Mammary epithelial cell (primary cell): ENCODE data around the gene SH3RF3.

Experiments used
- EZH2 ChIP-seq: IDR thresholded peaks from 2 replicates; pipeline ENCODE4 v1.6.1; 2012; ENCODE audit warnings: low read length, inconsistent platforms, borderline replicate concordance
- TF ChIP-seq, protein P1 (sequence below), 2 donors: IDR thresholded peaks in 1 of 2; conservative IDR thresholded peaks in 1 of 2; 2 replicates each; pipeline ENCODE4 v1.5.1; 2011 to 2012; ENCODE audit warnings: inconsistent platforms in 2 of 2, low read length in 2 of 2, mild to moderate bottlenecking in 2 of 2, control low read depth in 1 of 2, low read depth in 1 of 2; ENCODE audit not compliant: insufficient read depth in 1 of 2; ENCODE audit errors: extremely low read depth in 1 of 2

DNA sequence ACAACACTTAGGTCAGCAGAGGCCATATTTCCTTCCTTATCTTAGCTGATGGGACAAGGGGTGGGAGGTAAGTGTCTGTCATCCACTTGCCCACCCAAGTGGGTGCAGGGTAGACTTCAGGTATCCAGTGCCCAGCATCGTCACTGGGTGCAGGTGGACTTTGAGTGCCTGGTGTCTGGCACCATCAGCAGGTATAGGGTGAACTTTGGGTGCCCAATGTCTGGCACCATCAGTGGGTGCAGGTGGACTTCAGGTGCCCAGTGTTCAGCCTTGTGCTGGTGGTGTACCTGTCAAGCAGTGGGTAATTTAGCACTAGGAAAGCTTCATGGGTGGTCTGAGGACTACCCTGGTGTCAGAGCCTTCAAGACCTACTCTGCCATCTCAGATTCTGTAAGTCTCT is 309.1 kb downstream of the SH3RF3 start:
- TF ChIP-seq, protein P1, sequence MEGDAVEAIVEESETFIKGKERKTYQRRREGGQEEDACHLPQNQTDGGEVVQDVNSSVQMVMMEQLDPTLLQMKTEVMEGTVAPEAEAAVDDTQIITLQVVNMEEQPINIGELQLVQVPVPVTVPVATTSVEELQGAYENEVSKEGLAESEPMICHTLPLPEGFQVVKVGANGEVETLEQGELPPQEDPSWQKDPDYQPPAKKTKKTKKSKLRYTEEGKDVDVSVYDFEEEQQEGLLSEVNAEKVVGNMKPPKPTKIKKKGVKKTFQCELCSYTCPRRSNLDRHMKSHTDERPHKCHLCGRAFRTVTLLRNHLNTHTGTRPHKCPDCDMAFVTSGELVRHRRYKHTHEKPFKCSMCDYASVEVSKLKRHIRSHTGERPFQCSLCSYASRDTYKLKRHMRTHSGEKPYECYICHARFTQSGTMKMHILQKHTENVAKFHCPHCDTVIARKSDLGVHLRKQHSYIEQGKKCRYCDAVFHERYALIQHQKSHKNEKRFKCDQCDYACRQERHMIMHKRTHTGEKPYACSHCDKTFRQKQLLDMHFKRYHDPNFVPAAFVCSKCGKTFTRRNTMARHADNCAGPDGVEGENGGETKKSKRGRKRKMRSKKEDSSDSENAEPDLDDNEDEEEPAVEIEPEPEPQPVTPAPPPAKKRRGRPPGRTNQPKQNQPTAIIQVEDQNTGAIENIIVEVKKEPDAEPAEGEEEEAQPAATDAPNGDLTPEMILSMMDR (conservative IDR thresholded peaks at IDR 0.05 in 1 of 2, IDR thresholded peaks at IDR 0.05 in 1 of 2; ENCODE audit: extremely low read depth in 1 of 2, insufficient read depth in 1 of 2, low read depth in 1 of 2, low read length in 2 of 2) = no peak
- TF ChIP-seq EZH2 = no peak
